ENCODE data around the gene PLXNB2.

Gene PLXNB2, protein sequence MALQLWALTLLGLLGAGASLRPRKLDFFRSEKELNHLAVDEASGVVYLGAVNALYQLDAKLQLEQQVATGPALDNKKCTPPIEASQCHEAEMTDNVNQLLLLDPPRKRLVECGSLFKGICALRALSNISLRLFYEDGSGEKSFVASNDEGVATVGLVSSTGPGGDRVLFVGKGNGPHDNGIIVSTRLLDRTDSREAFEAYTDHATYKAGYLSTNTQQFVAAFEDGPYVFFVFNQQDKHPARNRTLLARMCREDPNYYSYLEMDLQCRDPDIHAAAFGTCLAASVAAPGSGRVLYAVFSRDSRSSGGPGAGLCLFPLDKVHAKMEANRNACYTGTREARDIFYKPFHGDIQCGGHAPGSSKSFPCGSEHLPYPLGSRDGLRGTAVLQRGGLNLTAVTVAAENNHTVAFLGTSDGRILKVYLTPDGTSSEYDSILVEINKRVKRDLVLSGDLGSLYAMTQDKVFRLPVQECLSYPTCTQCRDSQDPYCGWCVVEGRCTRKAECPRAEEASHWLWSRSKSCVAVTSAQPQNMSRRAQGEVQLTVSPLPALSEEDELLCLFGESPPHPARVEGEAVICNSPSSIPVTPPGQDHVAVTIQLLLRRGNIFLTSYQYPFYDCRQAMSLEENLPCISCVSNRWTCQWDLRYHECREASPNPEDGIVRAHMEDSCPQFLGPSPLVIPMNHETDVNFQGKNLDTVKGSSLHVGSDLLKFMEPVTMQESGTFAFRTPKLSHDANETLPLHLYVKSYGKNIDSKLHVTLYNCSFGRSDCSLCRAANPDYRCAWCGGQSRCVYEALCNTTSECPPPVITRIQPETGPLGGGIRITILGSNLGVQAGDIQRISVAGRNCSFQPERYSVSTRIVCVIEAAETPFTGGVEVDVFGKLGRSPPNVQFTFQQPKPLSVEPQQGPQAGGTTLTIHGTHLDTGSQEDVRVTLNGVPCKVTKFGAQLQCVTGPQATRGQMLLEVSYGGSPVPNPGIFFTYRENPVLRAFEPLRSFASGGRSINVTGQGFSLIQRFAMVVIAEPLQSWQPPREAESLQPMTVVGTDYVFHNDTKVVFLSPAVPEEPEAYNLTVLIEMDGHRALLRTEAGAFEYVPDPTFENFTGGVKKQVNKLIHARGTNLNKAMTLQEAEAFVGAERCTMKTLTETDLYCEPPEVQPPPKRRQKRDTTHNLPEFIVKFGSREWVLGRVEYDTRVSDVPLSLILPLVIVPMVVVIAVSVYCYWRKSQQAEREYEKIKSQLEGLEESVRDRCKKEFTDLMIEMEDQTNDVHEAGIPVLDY (N-terminal part only)

DNA sequence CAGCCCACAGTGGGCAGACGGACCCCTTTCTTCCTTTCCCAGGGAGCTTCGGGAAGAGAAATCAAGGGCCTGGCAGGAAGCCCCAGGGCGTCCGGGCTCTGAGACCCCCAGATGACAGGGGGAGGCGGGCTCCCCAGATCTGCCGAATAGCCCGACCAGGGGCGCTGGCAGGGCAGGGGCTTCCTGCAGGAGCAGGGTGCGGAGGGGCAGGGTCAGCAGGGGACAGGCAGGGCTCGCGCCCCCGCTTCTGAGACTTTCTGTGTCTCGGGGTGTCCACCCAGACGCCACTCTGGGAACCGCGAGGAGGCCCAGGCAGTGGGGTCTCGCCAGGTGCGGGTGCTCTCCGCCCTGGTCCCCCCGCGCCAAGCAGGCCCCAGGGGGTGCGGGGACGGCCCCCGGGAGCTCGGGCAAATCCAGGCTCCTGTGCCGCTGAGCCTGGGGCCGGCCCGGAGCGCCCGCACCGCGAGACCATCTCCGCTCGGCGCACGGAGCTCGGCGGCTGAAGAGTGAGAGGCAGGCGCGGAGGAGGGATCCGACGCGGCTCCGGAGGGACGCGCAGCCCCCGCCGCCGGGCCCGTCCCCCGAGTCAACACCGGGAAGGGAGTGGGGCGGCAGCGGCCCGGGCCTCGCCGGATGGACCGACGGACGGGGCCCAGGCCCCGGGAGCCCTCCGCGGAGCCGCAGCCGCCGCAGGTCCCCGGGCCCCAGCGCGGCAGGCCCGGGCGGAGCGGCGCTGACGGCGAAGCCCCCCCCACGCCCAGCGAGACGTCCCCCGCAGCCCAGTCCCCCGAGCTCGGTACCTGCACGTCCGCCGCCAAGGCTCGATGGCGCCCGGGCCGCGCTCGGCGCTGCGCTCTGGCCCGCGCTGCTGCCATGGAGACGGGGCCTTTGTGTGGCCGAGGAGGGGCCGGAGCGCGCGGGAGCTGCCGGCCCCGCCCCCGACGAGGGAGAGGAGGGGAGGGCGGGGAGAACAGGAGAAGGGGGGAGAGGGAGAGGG lies at the start of gene PLXNB2:
Gene PLXNB2, minus strand, starts transcription at position 894 of the 997 bp plus-strand sequence. CDS start 17,062 bp downstream, outside the sequence.
- peaks cover 35% of the 10 kb centered on the region for H3K4me1 Mint-ChIP-seq
- H3K27me3 Mint-ChIP-seq (ENCODE audit: low read depth): no peaks in the 10 kb centered on the region
- peak within 1 kb of the TSS; percentile 88 to 93 (median 92) for H3K4me3 Mint-ChIP-seq
- TF ChIP-seq, protein P1, sequence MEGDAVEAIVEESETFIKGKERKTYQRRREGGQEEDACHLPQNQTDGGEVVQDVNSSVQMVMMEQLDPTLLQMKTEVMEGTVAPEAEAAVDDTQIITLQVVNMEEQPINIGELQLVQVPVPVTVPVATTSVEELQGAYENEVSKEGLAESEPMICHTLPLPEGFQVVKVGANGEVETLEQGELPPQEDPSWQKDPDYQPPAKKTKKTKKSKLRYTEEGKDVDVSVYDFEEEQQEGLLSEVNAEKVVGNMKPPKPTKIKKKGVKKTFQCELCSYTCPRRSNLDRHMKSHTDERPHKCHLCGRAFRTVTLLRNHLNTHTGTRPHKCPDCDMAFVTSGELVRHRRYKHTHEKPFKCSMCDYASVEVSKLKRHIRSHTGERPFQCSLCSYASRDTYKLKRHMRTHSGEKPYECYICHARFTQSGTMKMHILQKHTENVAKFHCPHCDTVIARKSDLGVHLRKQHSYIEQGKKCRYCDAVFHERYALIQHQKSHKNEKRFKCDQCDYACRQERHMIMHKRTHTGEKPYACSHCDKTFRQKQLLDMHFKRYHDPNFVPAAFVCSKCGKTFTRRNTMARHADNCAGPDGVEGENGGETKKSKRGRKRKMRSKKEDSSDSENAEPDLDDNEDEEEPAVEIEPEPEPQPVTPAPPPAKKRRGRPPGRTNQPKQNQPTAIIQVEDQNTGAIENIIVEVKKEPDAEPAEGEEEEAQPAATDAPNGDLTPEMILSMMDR (IDR thresholded peaks at IDR 0.05; ENCODE audit: unreplicated experiment in 3 of 3): no peak
- H3K9me3 Mint-ChIP-seq: no peaks in the 10 kb centered on the region
- no peaks in the 10 kb centered on the region for H3K36me3 Mint-ChIP-seq (ENCODE audit: low read depth)
- H3K27ac Mint-ChIP-seq: peak within 1 kb of the TSS; percentile 95 to 99 (median 97)

- peaks cover 50% of the 10 kb centered on the region for H3K36me3 Mint-ChIP-seq (ENCODE audit: low read depth)
- no peak overlapping the region for H3K4me3 Mint-ChIP-seq
- no peaks in the 10 kb centered on the region for H3K27me3 Mint-ChIP-seq (ENCODE audit: low read depth)
- H3K9me3 Mint-ChIP-seq: peaks cover 2% of the 10 kb centered on the region
- H3K27ac Mint-ChIP-seq: peak overlapping the region in 1 of 3 experiments; percentile 19
- TF ChIP-seq, protein P1 (IDR thresholded peaks at IDR 0.05; ENCODE audit: unreplicated experiment in 3 of 3): no peak
- H3K4me1 Mint-ChIP-seq: no peaks in the 10 kb centered on the region
Observed at GRCh38 chr22:50357222-50357621, 49.8 kb upstream of the PLXNB2 start.

GRCh38 chr22:50356186-50356585 lies 48.7 kb upstream of the PLXNB2 start:
- Mint-ChIP-seq H3K27ac (no peak overlapping the region), H3K4me1 (no peaks in the 10 kb centered on the region), H3K4me3 (no peak overlapping the region), H3K36me3 (ENCODE audit: low read depth) (peaks cover 49% of the 10 kb centered on the region), H3K9me3 (peaks cover 2% of the 10 kb centered on the region), H3K27me3 (ENCODE audit: low read depth) (no peaks in the 10 kb centered on the region)
- TF ChIP-seq, protein P1 (IDR thresholded peaks at IDR 0.05; ENCODE audit: unreplicated experiment in 3 of 3): no peak

- TF ChIP-seq, protein P1 (IDR thresholded peaks at IDR 0.05; ENCODE audit: unreplicated experiment in 3 of 3): no peak
Observed at GRCh38 chr22:50348058-50348457, 40.6 kb upstream of the PLXNB2 start.

GRCh38 chr22:50347157-50347556 lies 39.7 kb upstream of the PLXNB2 start:
- Mint-ChIP-seq H3K36me3 (ENCODE audit: low read depth) (peaks cover 9% of the 10 kb centered on the region), H3K27ac (no peak overlapping the region), H3K27me3 (ENCODE audit: low read depth) (no peaks in the 10 kb centered on the region), H3K9me3 (no peaks in the 10 kb centered on the region), H3K4me3 (no peak overlapping the region), H3K4me1 (no peaks in the 10 kb centered on the region)
- TF ChIP-seq, protein P1 (IDR thresholded peaks at IDR 0.05; ENCODE audit: unreplicated experiment in 3 of 3): no peak

More at GRCh38 chr22:50348058-50348457, 40.6 kb upstream of the PLXNB2 start:
- Mint-ChIP-seq H3K9me3 (no peaks in the 10 kb centered on the region), H3K36me3 (ENCODE audit: low read depth) (peaks cover 13% of the 10 kb centered on the region), H3K4me3 (no peak overlapping the region), H3K27ac (no peak overlapping the region), H3K4me1 (no peaks in the 10 kb centered on the region), H3K27me3 (ENCODE audit: low read depth) (no peaks in the 10 kb centered on the region)

Measured in nephron (organoid).